AG04450 (cell line): ENCODE data around the gene TNFRSF14. TPM values are rescaled to one million over a fixed set of nuclear protein-coding genes. Genes with fewer than 3 reads are reported as not detected.

Source experiments
- CTCF ChIA-PET: fragments of 300-600, 350-600 bp; formaldehyde crosslinking; extraction: SDS; loops from one replicate; lab custom pipeline; 2022; ENCODE audit warnings: antibody characterized with exemption, inconsistent platforms; lab: Charles Lee
- POLR2A ChIA-PET: fragments of 350-600 bp; formaldehyde crosslinking; extraction: SDS; loops from one replicate; lab custom pipeline; 2021; ENCODE audit warnings: antibody characterized with exemption, inconsistent platforms; lab: Yijun Ruan, JAX
- DNase-seq: peaks from one replicate; pipeline ENCODE4 v3.0.0-alpha.2; 2011; ENCODE audit warnings: low read depth, low spot score
- H3K27ac ChIP-seq: one replicate; pipeline ENCODE4 v1.5.1; 2012; ENCODE audit warnings: low read depth, low read length, control low read depth
- H3K27me3 ChIP-seq: one replicate; pipeline ENCODE4 v1.6.0; 2012; ENCODE audit warnings: low read length; ENCODE audit not compliant: control insufficient read depth, insufficient read depth
- H3K4me3 ChIP-seq: 2 replicates; pipeline ENCODE4 v1.5.1; 2011; ENCODE audit warnings: mild to moderate bottlenecking, low read depth, low read length, control low read depth
- H3K9me3 ChIP-seq: 2 replicates; pipeline ENCODE4 v1.5.1; 2012; ENCODE audit warnings: low read length; ENCODE audit not compliant: control insufficient read depth, insufficient read depth
- polyA plus RNA-seq: library from polyadenylated mRNA; depleted of rRNA; stranded (reverse); fragments of >200 nt; gene quantifications from 2 replicates; pipeline ENCODE4 v1.2.3, GENCODE V29; 2011
- TF ChIP-seq, protein P1 (sequence below): IDR thresholded peaks from 2 replicates; pipeline ENCODE4 v1.5.1; 2011; ENCODE audit warnings: low read depth, low read length, control low read depth, inconsistent platforms

The TNFRSF14 gene
- polyA plus RNA-seq, 1 experiment: 5.4 TPM

- ChIA-PET CTCF (interaction anchor here (1.0 to 1.6 kb wide), 2 partner anchors 13 to 49 kb away, joined by 3 to 4 read pairs; no protein-coding TSS in a partner anchor), POLR2A (interaction anchor here (1.0 to 1.8 kb wide), 2 partner anchors 9 to 51 kb away, joined by 5 to 7 read pairs; partner anchors contain the start of genes PANK4 and PRXL2B)
- Histone ChIP-seq H3K4me3 (no peak overlapping the region), H3K27me3 (peaks cover 24% of the 10 kb centered on the region), H3K27ac (no peak overlapping the region), H3K9me3 (no peaks in the 10 kb centered on the region; the same call in 1 of the 2 replicates)
- DNase-seq: no peak
- TF ChIP-seq, protein P1, sequence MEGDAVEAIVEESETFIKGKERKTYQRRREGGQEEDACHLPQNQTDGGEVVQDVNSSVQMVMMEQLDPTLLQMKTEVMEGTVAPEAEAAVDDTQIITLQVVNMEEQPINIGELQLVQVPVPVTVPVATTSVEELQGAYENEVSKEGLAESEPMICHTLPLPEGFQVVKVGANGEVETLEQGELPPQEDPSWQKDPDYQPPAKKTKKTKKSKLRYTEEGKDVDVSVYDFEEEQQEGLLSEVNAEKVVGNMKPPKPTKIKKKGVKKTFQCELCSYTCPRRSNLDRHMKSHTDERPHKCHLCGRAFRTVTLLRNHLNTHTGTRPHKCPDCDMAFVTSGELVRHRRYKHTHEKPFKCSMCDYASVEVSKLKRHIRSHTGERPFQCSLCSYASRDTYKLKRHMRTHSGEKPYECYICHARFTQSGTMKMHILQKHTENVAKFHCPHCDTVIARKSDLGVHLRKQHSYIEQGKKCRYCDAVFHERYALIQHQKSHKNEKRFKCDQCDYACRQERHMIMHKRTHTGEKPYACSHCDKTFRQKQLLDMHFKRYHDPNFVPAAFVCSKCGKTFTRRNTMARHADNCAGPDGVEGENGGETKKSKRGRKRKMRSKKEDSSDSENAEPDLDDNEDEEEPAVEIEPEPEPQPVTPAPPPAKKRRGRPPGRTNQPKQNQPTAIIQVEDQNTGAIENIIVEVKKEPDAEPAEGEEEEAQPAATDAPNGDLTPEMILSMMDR: no peak
These were observed 20.7 kb upstream of the TNFRSF14 start for GRCh38 chr1:2535455-2535854.

DNA sequence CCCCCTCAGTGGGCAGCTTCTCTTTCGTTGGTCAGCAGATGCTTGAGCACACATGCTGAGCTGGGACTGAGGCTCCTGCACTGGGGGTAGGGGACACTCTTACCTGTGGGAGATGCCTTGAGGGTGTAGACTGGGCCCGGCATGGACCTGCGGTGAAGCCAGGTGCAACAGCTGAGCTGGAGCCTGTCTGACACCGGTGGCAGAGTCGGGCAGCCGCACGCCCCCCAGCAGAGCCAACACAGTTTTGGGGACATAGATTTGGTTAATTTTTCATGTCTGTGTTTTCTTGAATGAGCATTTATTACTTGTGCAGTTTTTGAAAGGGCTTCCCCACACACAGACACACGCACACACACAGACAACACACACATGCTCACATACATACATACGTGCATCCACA is 20.2 kb upstream of the TNFRSF14 start:
- H3K27me3 ChIP-seq: peaks cover 19% of the 10 kb centered on the region
- no peak for DNase-seq
- ChIA-PET POLR2A (interaction anchor here (1.8 kb wide), 1 partner anchor 10 kb away, joined by 7 read pairs; the partner anchor contains the start of gene PANK4), CTCF (interaction anchor here (1.0 kb wide), 1 partner anchor 48 kb away, joined by 3 read pairs; no protein-coding TSS in a partner anchor)
- TF ChIP-seq, protein P1: no peak
- no peak overlapping the region for H3K27ac ChIP-seq
- H3K4me3 ChIP-seq: no peak overlapping the region
- H3K9me3 ChIP-seq: no peaks in the 10 kb centered on the region; the same call in 1 of the 2 replicates

GRCh38 chr1:2537784-2538115 is 18.4 kb upstream of the TNFRSF14 start:
- ChIA-PET CTCF (no interaction called here), POLR2A (no interaction called here)
- TF ChIP-seq, protein P1: no peak
- Histone ChIP-seq H3K27me3 (peaks cover 9% of the 10 kb centered on the region), H3K27ac (no peak overlapping the region), H3K9me3 (no peaks in the 10 kb centered on the region; the same call in 1 of the 2 replicates), H3K4me3 (no peak overlapping the region)
- no peak for DNase-seq

- no peak for DNase-seq
- H3K27me3 ChIP-seq: peaks cover 9% of the 10 kb centered on the region
- H3K9me3 ChIP-seq: no peaks in the 10 kb centered on the region; the same call in 1 of the 2 replicates
- TF ChIP-seq, protein P1: no peak
- H3K4me3 ChIP-seq: no peak overlapping the region
- H3K27ac ChIP-seq: no peak overlapping the region
- CTCF ChIA-PET: no interaction called here
- POLR2A ChIA-PET: no interaction called here
These were observed 17.8 kb upstream of the TNFRSF14 start for GRCh38 chr1:2538376-2538775.

GRCh38 chr1:2538872-2539271 is 17.3 kb upstream of the TNFRSF14 start:
- no peak for DNase-seq
- peaks cover 9% of the 10 kb centered on the region for H3K27me3 ChIP-seq
- no peak overlapping the region for H3K4me3 ChIP-seq
- ChIA-PET POLR2A (no interaction called here), CTCF (no interaction called here)
- H3K9me3 ChIP-seq: no peaks in the 10 kb centered on the region; the same call in 1 of the 2 replicates
- TF ChIP-seq, protein P1: no peak
- H3K27ac ChIP-seq: no peak overlapping the region
